HepG2 (cell line): ENCODE results near the gene GSTM4. TPM values are rescaled to one million over a fixed set of nuclear protein-coding genes. Genes with fewer than 3 reads are reported as not detected.

Source experiments
- AHR ChIP-seq: IDR thresholded peaks from 2 replicates; pipeline ENCODE4 v1.6.1; 2018; ENCODE audit warnings: missing genetic modification reagents, missing compliant biosample characterization
- ELF3 ChIP-seq: IDR thresholded peaks from 2 replicates; pipeline ENCODE4 v1.6.1; 2016; ENCODE audit warnings: missing genetic modification reagents, missing compliant biosample characterization
- IRF2 ChIP-seq: IDR thresholded peaks from 2 replicates; pipeline ENCODE4 v1.6.1; 2018; ENCODE audit warnings: missing genetic modification reagents, missing compliant biosample characterization
- RBFOX2 ChIP-seq: fragments of 200-400 bp; formaldehyde crosslinking; IDR thresholded peaks from 2 replicates; pipeline ENCODE4 v1.6.1; 2017; ENCODE audit warnings: low read depth, mild to moderate bottlenecking, low read length
- RORA ChIP-seq: sonication (generic); formaldehyde crosslinking; IDR thresholded peaks from 2 replicates; pipeline ENCODE4 v1.5.0; 2020; ENCODE audit warnings: mild to moderate bottlenecking, missing genetic modification reagents, moderate library complexity
- SCMH1 ChIP-seq: sonication (generic); formaldehyde crosslinking; IDR thresholded peaks from 2 replicates; pipeline ENCODE4 v1.9.0; 2021; ENCODE audit warnings: missing genetic modification reagents, mild to moderate bottlenecking, borderline replicate concordance
- TMF1 ChIP-seq: sonication (generic); formaldehyde crosslinking; IDR thresholded peaks from 2 replicates; pipeline ENCODE4 v1.8.1; 2022; ENCODE audit warnings: low read depth, missing genetic modification reagents
- ZBTB3 ChIP-seq: sonication (generic); formaldehyde crosslinking; IDR thresholded peaks from 2 replicates; pipeline ENCODE4 v1.4.0; 2020; ENCODE audit warnings: low read depth, mild to moderate bottlenecking, moderate library complexity, missing genetic modification reagents, borderline replicate concordance
- ZFP36 ChIP-seq: fragments of 150-350 bp; IDR thresholded peaks from 2 replicates; pipeline ENCODE4 v1.6.1; 2018; ENCODE audit warnings: borderline replicate concordance, low read length, low read depth; ENCODE audit not compliant: partially characterized antibody
- ZHX2 ChIP-seq, 2 experiments: sonication (generic) in 1 of 2; formaldehyde crosslinking in 1 of 2; IDR thresholded peaks; 2 replicates each; pipeline versions ENCODE4 v1.6.1 to v1.9.0; 2014 to 2022; ENCODE audit warnings: antibody characterized with exemption in 1 of 2, borderline replicate concordance in 1 of 2, inconsistent platforms in 1 of 2, low read depth in 1 of 2, missing genetic modification reagents in 1 of 2
- ZNF292 ChIP-seq: sonication (generic); formaldehyde crosslinking; IDR thresholded peaks from 2 replicates; pipeline ENCODE4 v1.8.1; 2022; ENCODE audit warnings: mild to moderate bottlenecking, low read depth, missing genetic modification reagents, borderline replicate concordance
- ZNF616 ChIP-seq: sonication (generic); formaldehyde crosslinking; IDR thresholded peaks from 2 replicates; pipeline ENCODE4 v1.5.0; 2020; ENCODE audit warnings: low read depth, mild to moderate bottlenecking, missing genetic modification reagents
- ZNF652 ChIP-seq: IDR thresholded peaks from 2 replicates; pipeline ENCODE4 v1.6.1; 2016; ENCODE audit warnings: low read depth, borderline replicate concordance
- ZNF768 ChIP-seq: sonication (generic); formaldehyde crosslinking; IDR thresholded peaks from 2 replicates; pipeline ENCODE4 v1.4.0; 2020; ENCODE audit warnings: missing genetic modification reagents
- ZSCAN29 ChIP-seq: sonication (generic); formaldehyde crosslinking; conservative IDR thresholded peaks from 2 replicates; pipeline ENCODE4 v1.4.0; 2020; ENCODE audit warnings: mild to moderate bottlenecking, missing genetic modification reagents
- polyA plus RNA-seq, 8 experiments: library from polyadenylated mRNA; depleted of rRNA in 3 of 8; stranded (reverse) in 7 of 8; unstranded in 1 of 8; fragments of >200 nt; fragmentation: Illumina TruSeq in 4 of 8; extraction: Trizol in 4 of 8; gene quantifications; 2 replicates each; pipeline versions ENCODE4 v1.2.1 to v1.2.3, GENCODE V29; 2011 to 2016; ENCODE audit warnings: low read depth in 4 of 8, missing spikeins in 1 of 8, mixed read lengths in 1 of 8; ENCODE audit not compliant: insufficient read depth in 1 of 8
- total RNA-seq, 5 experiments: library from RNA; depleted of rRNA; stranded (reverse); fragments of >200 nt; fragmentation: Illumina TruSeq; extraction: Trizol; gene quantifications; 2 replicates each; pipeline ENCODE4 v1.2.3, GENCODE V29; 2016; ENCODE audit warnings: low read depth in 1 of 5
- TF ChIP-seq, protein P1 (sequence below): IDR thresholded peaks from 2 replicates; pipeline ENCODE4 v1.6.1; 2016; ENCODE audit warnings: missing compliant biosample characterization, missing genetic modification reagents, borderline replicate concordance
- TF ChIP-seq, protein P2 (sequence below): sonication (generic); formaldehyde crosslinking; IDR thresholded peaks from 2 replicates; pipeline ENCODE4 v1.5.0; 2020; ENCODE audit warnings: mild to moderate bottlenecking, missing genetic modification reagents

The GSTM4 gene
- total and polyA plus RNA-seq, 2 of the 13 experiments (the other 11 are each of a cell fraction or from before 2014, with no cell fraction given) = 25.3 to 40.8 TPM

GRCh38 chr1:109655615-109656519 is at the start of gene GSTM4 (continued):
- TF ChIP-seq, protein P1, sequence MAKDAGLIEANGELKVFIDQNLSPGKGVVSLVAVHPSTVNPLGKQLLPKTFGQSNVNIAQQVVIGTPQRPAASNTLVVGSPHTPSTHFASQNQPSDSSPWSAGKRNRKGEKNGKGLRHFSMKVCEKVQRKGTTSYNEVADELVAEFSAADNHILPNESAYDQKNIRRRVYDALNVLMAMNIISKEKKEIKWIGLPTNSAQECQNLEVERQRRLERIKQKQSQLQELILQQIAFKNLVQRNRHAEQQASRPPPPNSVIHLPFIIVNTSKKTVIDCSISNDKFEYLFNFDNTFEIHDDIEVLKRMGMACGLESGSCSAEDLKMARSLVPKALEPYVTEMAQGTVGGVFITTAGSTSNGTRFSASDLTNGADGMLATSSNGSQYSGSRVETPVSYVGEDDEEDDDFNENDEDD (CRISPR knock-in tag) = no peak
- no peak for TF ChIP-seq ZFP36
- TF ChIP-seq, protein P2, sequence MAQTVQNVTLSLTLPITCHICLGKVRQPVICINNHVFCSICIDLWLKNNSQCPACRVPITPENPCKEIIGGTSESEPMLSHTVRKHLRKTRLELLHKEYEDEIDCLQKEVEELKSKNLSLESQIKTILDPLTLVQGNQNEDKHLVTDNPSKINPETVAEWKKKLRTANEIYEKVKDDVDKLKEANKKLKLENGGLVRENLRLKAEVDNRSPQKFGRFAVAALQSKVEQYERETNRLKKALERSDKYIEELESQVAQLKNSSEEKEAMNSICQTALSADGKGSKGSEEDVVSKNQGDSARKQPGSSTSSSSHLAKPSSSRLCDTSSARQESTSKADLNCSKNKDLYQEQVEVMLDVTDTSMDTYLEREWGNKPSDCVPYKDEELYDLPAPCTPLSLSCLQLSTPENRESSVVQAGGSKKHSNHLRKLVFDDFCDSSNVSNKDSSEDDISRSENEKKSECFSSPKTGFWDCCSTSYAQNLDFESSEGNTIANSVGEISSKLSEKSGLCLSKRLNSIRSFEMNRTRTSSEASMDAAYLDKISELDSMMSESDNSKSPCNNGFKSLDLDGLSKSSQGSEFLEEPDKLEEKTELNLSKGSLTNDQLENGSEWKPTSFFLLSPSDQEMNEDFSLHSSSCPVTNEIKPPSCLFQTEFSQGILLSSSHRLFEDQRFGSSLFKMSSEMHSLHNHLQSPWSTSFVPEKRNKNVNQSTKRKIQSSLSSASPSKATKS (CRISPR knock-in tag) = no peak
- no peak for TF ChIP-seq RORA (CRISPR knock-in tag)
- peak; percentile 59; the same call in 1 of the 2 replicates for TF ChIP-seq AHR (CRISPR knock-in tag)
- TF ChIP-seq IRF2 = peak; percentile 21
- 0 out of 2 replicates have a peak, but pooled peaks have one; percentile 49 for TF ChIP-seq ZNF616 (CRISPR knock-in tag)
- TF ChIP-seq ZNF652 (CRISPR knock-in tag) = no peak
- TF ChIP-seq ELF3 (CRISPR knock-in tag) = no peak
- 0 out of 2 replicates have a peak, but pooled peaks have one; percentile 51 for TF ChIP-seq ZSCAN29
- 0 out of 2 replicates have a peak, but pooled peaks have one; percentile 58 for TF ChIP-seq ZBTB3 (CRISPR knock-in tag)
- TF ChIP-seq TMF1 (CRISPR knock-in tag) = peak; percentile 57; the same call in 1 of the 2 replicates
- peak; percentile 42; the same call in 1 of the 2 replicates for TF ChIP-seq ZNF768 (CRISPR knock-in tag)
- TF ChIP-seq ZNF292 (CRISPR knock-in tag) = peak; percentile 56; the same call in 1 of the 2 replicates
- no peak for TF ChIP-seq ZHX2 (IDR thresholded peaks at IDR 0.05; ENCODE audit: low read depth)
- TF ChIP-seq ZHX2 (CRISPR knock-in tag; IDR thresholded peaks at IDR 0.05; ENCODE audit: borderline replicate concordance) = no peak
- peak; percentile 72 for TF ChIP-seq RBFOX2
- TF ChIP-seq SCMH1 = no peak
